Measurements from ENCODE around the gene XDH.

The XDH gene

GRCh38 chr2:31386172-31386571 lies 28.4 kb downstream of the XDH start:
- no peak overlapping the region for H3K27ac ChIP-seq (replicated peaks)
- TF ChIP-seq POLR2AphosphoS5 (IDR thresholded peaks at IDR 0.05; ENCODE audit: low read depth) = no peak
- no peak for TF ChIP-seq REST (IDR thresholded peaks at IDR 0.05; ENCODE audit: insufficient replicate concordance, low read depth)
- TF ChIP-seq GABPA (IDR thresholded peaks at IDR 0.05; ENCODE audit: low read depth) = no peak
- no peak for TF ChIP-seq CTCF (IDR thresholded peaks at IDR 0.05; ENCODE audit: insufficient read depth, low read length)
- no peak for TF ChIP-seq SPI1 (IDR thresholded peaks at IDR 0.05; ENCODE audit: borderline replicate concordance, low read depth)
- H3K4me3 ChIP-seq (replicated peaks; ENCODE audit: insufficient read depth, low read length) = no peak overlapping the region
- no peak for DNase-seq (ENCODE audit: low read depth in 1 of 2, low spot score in 1 of 2)
- H3K27me3 ChIP-seq (ENCODE audit: insufficient read depth, poor library complexity, severe bottlenecking) = no peaks in the 10 kb centered on the region

GRCh38 chr2:31384771-31385276 lies 29.7 kb downstream of the XDH start:
- Histone ChIP-seq H3K27ac (replicated peaks) (no peak overlapping the region), H3K4me3 (replicated peaks; ENCODE audit: insufficient read depth, low read length) (no peak overlapping the region), H3K27me3 (ENCODE audit: insufficient read depth, poor library complexity, severe bottlenecking) (no peaks in the 10 kb centered on the region)
- no peak for DNase-seq (ENCODE audit: low read depth in 1 of 2, low spot score in 1 of 2)
- TF ChIP-seq SPI1 (IDR thresholded peaks at IDR 0.05; ENCODE audit: borderline replicate concordance, low read depth) = no peak
- no peak for TF ChIP-seq GABPA (IDR thresholded peaks at IDR 0.05; ENCODE audit: low read depth)
- TF ChIP-seq REST (IDR thresholded peaks at IDR 0.05; ENCODE audit: insufficient replicate concordance, low read depth) = no peak
- TF ChIP-seq POLR2AphosphoS5 (IDR thresholded peaks at IDR 0.05; ENCODE audit: low read depth) = no peak
- no peak for TF ChIP-seq CTCF (IDR thresholded peaks at IDR 0.05; ENCODE audit: insufficient read depth, low read length)

- Histone ChIP-seq H3K27me3 (ENCODE audit: insufficient read depth, poor library complexity, severe bottlenecking) (no peaks in the 10 kb centered on the region), H3K4me3 (replicated peaks; ENCODE audit: insufficient read depth, low read length) (no peak overlapping the region), H3K27ac (replicated peaks) (no peak overlapping the region)
- no peak for DNase-seq (ENCODE audit: low read depth in 1 of 2, low spot score in 1 of 2)
- no peak for TF ChIP-seq GABPA (IDR thresholded peaks at IDR 0.05; ENCODE audit: low read depth)
- no peak for TF ChIP-seq POLR2AphosphoS5 (IDR thresholded peaks at IDR 0.05; ENCODE audit: low read depth)
- TF ChIP-seq REST (IDR thresholded peaks at IDR 0.05; ENCODE audit: insufficient replicate concordance, low read depth) = no peak
Observed at GRCh38 chr2:31384351-31384750, 30.2 kb downstream of the XDH start.

Measured in HL-60 (cell line).